ENCODE measurements around the gene MBLAC2.

MBLAC2 gene

GRCh38 chr5:90474235-90475107 is at the start of gene MBLAC2, which contains the start of gene POLR3G:
Gene MBLAC2 (minus strand): TSS chr5:90474771. CDS start chr5:90474292, 479 bp downstream.
Gene POLR3G (plus strand): TSS chr5:90474864. CDS start chr5:90485568, 10,704 bp downstream.
- in situ Hi-C loops (cut with MboI; ENCODE audit: low sequenced_read_pairs) = no loop called here

- in situ Hi-C loops (cut with MboI; ENCODE audit: low sequenced_read_pairs) = no loop called here
These were observed 44.5 kb upstream of the MBLAC2 start for GRCh38 chr5:90519081-90519480.

- in situ Hi-C loops (cut with MboI; ENCODE audit: low sequenced_read_pairs) = no loop called here
These were observed 44.1 kb upstream of the MBLAC2 start for GRCh38 chr5:90518661-90519060.

- in situ Hi-C loops (cut with MboI; ENCODE audit: low sequenced_read_pairs) = no loop called here
These were observed 39.9 kb upstream of the MBLAC2 start for GRCh38 chr5:90514520-90514919.

- in situ Hi-C loops (cut with MboI; ENCODE audit: low sequenced_read_pairs) = no loop called here
These were observed 35.9 kb upstream of the MBLAC2 start for GRCh38 chr5:90510438-90510837.

- in situ Hi-C loops (cut with MboI; ENCODE audit: low sequenced_read_pairs) = no loop called here
These were observed 31.6 kb upstream of the MBLAC2 start for GRCh38 chr5:90506221-90506620.

- in situ Hi-C loops (cut with MboI; ENCODE audit: low sequenced_read_pairs) = no loop called here
These were observed 30.2 kb upstream of the MBLAC2 start for GRCh38 chr5:90504743-90505142.

- in situ Hi-C loops (cut with MboI; ENCODE audit: low sequenced_read_pairs) = no loop called here
These were observed 29.0 kb upstream of the MBLAC2 start for GRCh38 chr5:90503596-90503995.

- in situ Hi-C loops (cut with MboI; ENCODE audit: low sequenced_read_pairs) = no loop called here
These were observed 20.6 kb upstream of the MBLAC2 start for GRCh38 chr5:90495146-90495545.

- in situ Hi-C loops (cut with MboI; ENCODE audit: low sequenced_read_pairs) = no loop called here
These were observed 19.5 kb upstream of the MBLAC2 start for GRCh38 chr5:90494043-90494442.

GRCh38 chr5:90488791-90489190 is 14.2 kb upstream of the MBLAC2 start:
- in situ Hi-C loops (cut with MboI; ENCODE audit: low sequenced_read_pairs) = no loop called here

- in situ Hi-C loops (cut with MboI; ENCODE audit: low sequenced_read_pairs) = no loop called here
These were observed 10.0 kb upstream of the MBLAC2 start for GRCh38 chr5:90484540-90484939.

GRCh38 chr5:90483206-90483605 is 8.6 kb upstream of the MBLAC2 start:
- in situ Hi-C loops (cut with MboI; ENCODE audit: low sequenced_read_pairs) = no loop called here

GRCh38 chr5:90480699-90481098 is 6.1 kb upstream of the MBLAC2 start:
- in situ Hi-C loops (cut with MboI; ENCODE audit: low sequenced_read_pairs) = no loop called here

- in situ Hi-C loops (cut with MboI; ENCODE audit: low sequenced_read_pairs) = no loop called here
These were observed 5.2 kb upstream of the MBLAC2 start for GRCh38 chr5:90479611-90480385.

- in situ Hi-C loops (cut with MboI; ENCODE audit: low sequenced_read_pairs) = no loop called here
These were observed 3.1 kb upstream of the MBLAC2 start for GRCh38 chr5:90477621-90478215.

GRCh38 chr5:90477073-90477472 is 2.5 kb upstream of the MBLAC2 start:
- in situ Hi-C loops (cut with MboI; ENCODE audit: low sequenced_read_pairs) = no loop called here

- in situ Hi-C loops (cut with MboI; ENCODE audit: low sequenced_read_pairs) = no loop called here
These were observed 1.8 kb upstream of the MBLAC2 start for GRCh38 chr5:90476391-90476790.

- in situ Hi-C loops (cut with MboI; ENCODE audit: low sequenced_read_pairs) = no loop called here
These were observed 937 bp upstream of the MBLAC2 start for GRCh38 chr5:90475436-90475980.

GRCh38 chr5:90473396-90474234 is 956 bp downstream of the MBLAC2 start:
- in situ Hi-C loops (cut with MboI; ENCODE audit: low sequenced_read_pairs) = no loop called here

All from HL-60/S4 treated with retinoic acid at 250 ng/mL for 4 days and 3 days (cell line).